HG03442 (cell line): ENCODE measurements around the gene ANKH.

Experiments
- ATAC-seq: cut with Tn5 transposase; IDR thresholded peaks from one replicate; pipeline ENCODE4 v1.9.1; 2021; ENCODE audit warnings: mild to moderate bottlenecking, moderate library complexity; ENCODE audit not compliant: unreplicated experiment

ANKH gene

GRCh38 chr5:14741801-14742440, 129.7 kb downstream of the ANKH start:
- no peak for ATAC-seq

GRCh38 chr5:14741131-14741530, 130.4 kb downstream of the ANKH start:
- ATAC-seq: no peak

- no peak for ATAC-seq
These were observed 131.6 kb downstream of the ANKH start for GRCh38 chr5:14739981-14740380.

- no peak for ATAC-seq
These were observed 132.0 kb downstream of the ANKH start for GRCh38 chr5:14739538-14739937.

GRCh38 chr5:14738050-14738449, 133.5 kb downstream of the ANKH start:
- no peak for ATAC-seq

- ATAC-seq: no peak
These were observed 134.3 kb downstream of the ANKH start for GRCh38 chr5:14737291-14737690.

GRCh38 chr5:14735944-14736343, 135.6 kb downstream of the ANKH start:
- ATAC-seq: no peak

GRCh38 chr5:14734396-14734795, 137.2 kb downstream of the ANKH start:
- ATAC-seq: no peak

- no peak for ATAC-seq
These were observed 137.9 kb downstream of the ANKH start for GRCh38 chr5:14733661-14734060.

GRCh38 chr5:14732991-14733390, 138.6 kb downstream of the ANKH start:
- ATAC-seq: no peak

- ATAC-seq: no peak
These were observed 140.7 kb downstream of the ANKH start for GRCh38 chr5:14730881-14731280.

- no peak for ATAC-seq
These were observed 141.1 kb downstream of the ANKH start for GRCh38 chr5:14730466-14730865.

- ATAC-seq: no peak
These were observed 141.9 kb downstream of the ANKH start for GRCh38 chr5:14729448-14730385.

GRCh38 chr5:14728459-14728938, 143.1 kb downstream of the ANKH start:
- ATAC-seq: no peak

- no peak for ATAC-seq
These were observed 143.6 kb downstream of the ANKH start for GRCh38 chr5:14727928-14728458.

- ATAC-seq: peak; percentile 64
These were observed 144.1 kb downstream of the ANKH start for GRCh38 chr5:14727428-14727865.

GRCh38 chr5:14726066-14726838, 145.3 kb downstream of the ANKH start:
- no peak for ATAC-seq

- ATAC-seq: no peak
These were observed 146.9 kb downstream of the ANKH start for GRCh38 chr5:14724633-14725032.

GRCh38 chr5:14723701-14724132, 147.9 kb downstream of the ANKH start:
- no peak for ATAC-seq

- no peak for ATAC-seq
These were observed 148.7 kb downstream of the ANKH start for GRCh38 chr5:14722923-14723322.
